MCF 10A (cell line): ENCODE data around the gene FNBP1. TPM values are rescaled to one million over a fixed set of nuclear protein-coding genes. Genes with fewer than 3 reads are reported as not detected.
A peak's percentile ranks its signal among the peaks of the same experiment; 100 is the strongest.

Source experiments
- Bru-seq: library from RNA; stranded (reverse); fragments of 400-500 nt; gene quantifications from one replicate; lab custom pipeline; 2021; lab: Mats Ljungman, UMichigan
- BruChase-seq, 2 experiments: library from RNA; stranded (reverse); fragments of 400-500 nt; gene quantifications; one replicate each; lab custom pipeline; 2021; lab: Mats Ljungman, UMichigan
- BruUV-seq: library from RNA; stranded (reverse); fragments of 400-500 nt; replicated peaks from 2 replicates; lab custom pipeline; 2021; lab: Mats Ljungman, UMichigan
- CTCF ChIA-PET: fragments of 300-600 bp; sonication (Branson Sonifier 250); formaldehyde crosslinking; extraction: SDS; loops from one replicate; lab custom pipeline; 2021; ENCODE audit warnings: antibody characterized with exemption, inconsistent platforms; lab: Yijun Ruan, JAX
- POLR2A ChIA-PET: fragments of 300-600, 350-650 bp; sonication (Branson Sonifier 250); formaldehyde crosslinking; extraction: SDS; loops from one replicate; lab custom pipeline; 2020; ENCODE audit warnings: antibody characterized with exemption, inconsistent platforms; lab: Yijun Ruan, JAX
- DNase-seq: peaks from one replicate; pipeline ENCODE4 v3.0.0-alpha.2; 2018; ENCODE audit not compliant: unreplicated experiment
- H3K27ac Mint-ChIP-seq: one replicate; pipeline ENCODE4 v1.8.0; 2022; ENCODE audit warnings: mild to moderate bottlenecking, low read depth, mixed read lengths; ENCODE audit not compliant: unreplicated experiment
- H3K27me3 Mint-ChIP-seq: one replicate; pipeline ENCODE4 v1.8.0; 2022; ENCODE audit warnings: mixed read lengths; ENCODE audit not compliant: insufficient read depth, unreplicated experiment
- H3K36me3 Mint-ChIP-seq: one replicate; pipeline ENCODE4 v1.8.0; 2022; ENCODE audit warnings: mild to moderate bottlenecking, moderate library complexity, mixed read lengths; ENCODE audit not compliant: insufficient read depth, unreplicated experiment
- H3K4me1 Mint-ChIP-seq: one replicate; pipeline ENCODE4 v1.8.0; 2022; ENCODE audit warnings: mixed read lengths; ENCODE audit not compliant: insufficient read depth, unreplicated experiment
- H3K4me3 Mint-ChIP-seq: one replicate; pipeline ENCODE4 v1.8.0; 2022; ENCODE audit warnings: mild to moderate bottlenecking, moderate library complexity, mixed read lengths; ENCODE audit not compliant: unreplicated experiment
- H3K9me3 Mint-ChIP-seq: one replicate; pipeline ENCODE4 v1.8.0; 2022; ENCODE audit warnings: mixed read lengths; ENCODE audit not compliant: unreplicated experiment
- intact Hi-C: fragments of 100-400 bp; cut with micrococcal nuclease; formaldehyde crosslinking; loops from 2 replicates; pipeline ENCODE4 v1.14.1; 2022
- long read RNA-seq: library from polyadenylated mRNA; stranded (forward); transcript quantifications from one replicate; pipeline ENCODE4 v2.0.0, GENCODE V29; 2022
- total RNA-seq: library from RNA; stranded (reverse); gene quantifications from 2 replicates; pipeline ENCODE4 v1.2.3, GENCODE V29; 2022
- TF ChIP-seq, protein P1 (sequence below): fragments of 200-600 bp; IDR thresholded peaks from one replicate; pipeline ENCODE4 v1.8.0; 2022; ENCODE audit warnings: antibody characterized with exemption, mild to moderate bottlenecking; ENCODE audit not compliant: unreplicated experiment

FNBP1 gene
- total RNA-seq = 24.4 and 26.6 TPM in 2 replicates
- Bru-seq, nascent RNA = percentile 61 among the genes with signal in this experiment
- percentile 76 among the genes with signal in this experiment for BruChase-seq, experiment 1, labeled RNA remaining after a 6-hour chase
- percentile 67 among the genes with signal in this experiment for BruChase-seq, experiment 2, labeled RNA remaining after a 2-hour chase
- long read RNA-seq, full-length matches to known transcripts = 1 of 18 reads
- long read RNA-seq, partial matches to known transcripts = 9 of 18 reads
- long read RNA-seq, other reads (novel, unspliced or antisense) = 8 of 18 reads

DNA sequence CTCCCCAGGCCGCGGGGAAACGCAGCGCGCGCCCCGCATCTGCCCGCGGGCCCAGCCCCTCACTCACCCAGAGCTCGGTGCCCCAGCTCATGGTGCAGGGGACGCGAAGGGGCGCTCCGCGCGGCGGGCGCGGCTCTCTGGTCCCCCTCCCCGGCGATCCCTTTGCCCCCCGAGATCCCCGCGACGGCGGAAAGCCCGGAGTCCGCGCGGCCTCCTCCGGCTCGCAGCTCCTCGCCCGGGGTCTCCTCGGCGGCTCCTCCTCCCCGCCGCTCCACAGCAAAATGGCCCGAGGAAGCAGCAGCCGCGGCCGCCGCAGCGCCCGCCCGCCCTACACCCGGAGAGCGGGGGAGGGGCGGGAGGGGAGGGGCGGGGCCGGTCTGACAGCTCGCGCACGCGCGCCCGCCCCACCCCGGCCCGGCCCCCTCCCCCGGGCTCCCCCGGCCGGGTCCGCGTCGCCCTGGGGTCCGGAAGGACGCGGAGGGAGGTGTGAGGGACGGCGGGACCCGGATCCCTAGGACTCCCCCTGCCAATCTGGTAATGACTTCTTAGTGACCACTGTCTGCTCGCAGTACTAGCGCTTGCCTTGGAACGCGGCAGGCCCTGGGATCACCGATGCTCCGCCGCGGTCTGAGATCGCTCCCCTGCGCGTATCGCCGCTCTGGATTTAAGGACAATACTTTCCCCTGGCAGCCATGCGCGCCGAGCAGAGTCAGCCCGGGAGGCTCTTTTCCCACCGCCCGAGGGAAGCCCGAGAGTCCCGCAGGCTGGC, at the start of gene FNBP1:
TSS of gene FNBP1 (minus strand) at position 305 of the 769 bp plus-strand sequence. CDS start at position 91, 214 bp downstream.
- no TSS peak for BruUV-seq
- CTCF ChIA-PET = interaction anchor here (0.6 kb wide), 1 partner anchor 153 kb away, joined by 3 read pairs; no protein-coding TSS in a partner anchor
- intact Hi-C loops = loop anchor here (1.0 to 5.0 kb wide), 3 partner anchors 76 to 158 kb away; no protein-coding TSS in a partner anchor

DNA sequence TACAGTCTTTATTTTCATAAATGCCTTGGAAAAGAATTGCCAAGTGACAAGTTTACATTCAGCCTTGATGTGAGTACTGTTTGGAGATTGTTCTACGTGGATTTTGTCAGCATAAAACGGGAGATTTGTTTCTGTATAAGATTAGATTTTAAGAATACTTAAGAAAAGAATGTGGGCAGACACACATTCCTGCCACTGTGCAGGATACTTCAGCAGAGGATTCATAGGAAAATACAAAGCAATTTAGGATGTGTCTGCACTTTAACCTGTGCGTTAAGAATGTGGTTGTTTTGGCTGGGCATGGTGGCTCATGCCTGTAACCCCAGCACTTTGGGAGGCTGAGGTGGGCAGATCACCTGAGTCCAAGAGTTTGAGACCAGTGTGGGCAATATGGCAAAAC, 47.9 kb upstream of the FNBP1 start:
- BruUV-seq = no TSS peak
- no peaks in the 10 kb centered on the region for H3K4me1 Mint-ChIP-seq
- intact Hi-C loops = no loop called here

More for the DNA sequence above, at the start of gene FNBP1:
- peak within 1 kb of the TSS; percentile 93 for H3K27ac Mint-ChIP-seq
- H3K4me1 Mint-ChIP-seq = peaks cover 8% of the 10 kb centered on the region
- TF ChIP-seq, protein P1, sequence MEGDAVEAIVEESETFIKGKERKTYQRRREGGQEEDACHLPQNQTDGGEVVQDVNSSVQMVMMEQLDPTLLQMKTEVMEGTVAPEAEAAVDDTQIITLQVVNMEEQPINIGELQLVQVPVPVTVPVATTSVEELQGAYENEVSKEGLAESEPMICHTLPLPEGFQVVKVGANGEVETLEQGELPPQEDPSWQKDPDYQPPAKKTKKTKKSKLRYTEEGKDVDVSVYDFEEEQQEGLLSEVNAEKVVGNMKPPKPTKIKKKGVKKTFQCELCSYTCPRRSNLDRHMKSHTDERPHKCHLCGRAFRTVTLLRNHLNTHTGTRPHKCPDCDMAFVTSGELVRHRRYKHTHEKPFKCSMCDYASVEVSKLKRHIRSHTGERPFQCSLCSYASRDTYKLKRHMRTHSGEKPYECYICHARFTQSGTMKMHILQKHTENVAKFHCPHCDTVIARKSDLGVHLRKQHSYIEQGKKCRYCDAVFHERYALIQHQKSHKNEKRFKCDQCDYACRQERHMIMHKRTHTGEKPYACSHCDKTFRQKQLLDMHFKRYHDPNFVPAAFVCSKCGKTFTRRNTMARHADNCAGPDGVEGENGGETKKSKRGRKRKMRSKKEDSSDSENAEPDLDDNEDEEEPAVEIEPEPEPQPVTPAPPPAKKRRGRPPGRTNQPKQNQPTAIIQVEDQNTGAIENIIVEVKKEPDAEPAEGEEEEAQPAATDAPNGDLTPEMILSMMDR = no peak
- DNase-seq = peak; percentile 63
- POLR2A ChIA-PET = interaction anchor here (0.5 to 4.8 kb wide), 12 partner anchors 9 to 547 kb away, joined by 3 to 53 read pairs (median 4); partner anchors contain the start of genes C9orf78, GPR107 and USP20
- peak within 1 kb of the TSS; percentile 99 for H3K4me3 Mint-ChIP-seq
- H3K9me3 Mint-ChIP-seq = no peaks in the 10 kb centered on the region
- no peaks in the 10 kb centered on the region for H3K27me3 Mint-ChIP-seq
- H3K36me3 Mint-ChIP-seq = no peaks in the 10 kb centered on the region

DNA sequence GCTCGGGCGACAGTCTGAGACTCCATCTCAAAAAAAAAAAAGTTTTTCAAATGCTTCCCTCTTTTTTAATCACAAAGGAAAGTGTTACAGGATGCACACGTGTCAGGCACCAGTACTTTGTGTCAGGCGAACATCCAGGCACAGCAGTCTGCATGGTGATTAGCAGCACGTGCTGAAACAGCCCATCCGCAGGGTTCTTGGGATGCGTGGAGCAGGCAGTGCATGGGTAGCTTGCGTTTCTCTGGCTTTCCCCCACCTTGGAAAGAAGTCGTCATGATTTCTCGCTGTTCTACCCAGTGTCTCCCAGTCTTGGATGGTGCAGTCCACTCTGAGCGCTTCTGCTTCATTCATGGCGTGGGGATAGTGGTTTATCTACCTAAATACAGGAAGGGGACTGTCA, 46.2 kb upstream of the FNBP1 start:
- Mint-ChIP-seq H3K4me1 (no peaks in the 10 kb centered on the region), H3K27me3 (no peaks in the 10 kb centered on the region), H3K9me3 (no peaks in the 10 kb centered on the region), H3K4me3 (no peak overlapping the region), H3K27ac (no peak overlapping the region), H3K36me3 (peaks cover 90% of the 10 kb centered on the region)
- DNase-seq = no peak
- POLR2A ChIA-PET = no interaction called here
- CTCF ChIA-PET = no interaction called here
- intact Hi-C loops = no loop called here
- TF ChIP-seq, protein P1 = no peak
- no TSS peak for BruUV-seq

More for the DNA sequence above, 47.9 kb upstream of the FNBP1 start:
- TF ChIP-seq, protein P1 = no peak
- ChIA-PET CTCF (interaction anchor here (0.5 to 0.6 kb wide), 2 partner anchors 10 to 150 kb away, joined by 3 read pairs; no protein-coding TSS in a partner anchor), POLR2A (no interaction called here)
- no peak overlapping the region for H3K27ac Mint-ChIP-seq
- H3K36me3 Mint-ChIP-seq = peaks cover 90% of the 10 kb centered on the region
- no peaks in the 10 kb centered on the region for H3K9me3 Mint-ChIP-seq
- H3K4me3 Mint-ChIP-seq = no peak overlapping the region
- no peaks in the 10 kb centered on the region for H3K27me3 Mint-ChIP-seq
- no peak for DNase-seq

DNA sequence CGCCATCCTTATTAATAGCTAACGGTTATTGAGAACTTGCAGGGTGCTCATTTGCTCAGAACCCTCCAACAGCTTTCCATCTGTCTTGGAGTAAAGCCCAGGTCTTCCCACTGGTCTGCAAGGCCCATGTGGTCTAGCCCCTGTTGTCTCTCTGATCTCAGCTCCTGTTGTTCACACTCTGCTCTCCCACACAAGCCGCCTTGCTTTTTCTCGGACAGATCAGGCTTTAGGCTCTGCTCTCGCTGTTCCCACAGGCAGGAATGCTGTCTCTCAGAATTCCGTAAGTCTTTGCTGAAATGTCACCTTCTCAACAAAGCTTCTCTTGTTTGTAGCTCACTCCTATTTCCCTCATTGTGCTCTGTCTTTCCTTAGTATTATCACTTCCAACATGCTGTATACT, 45.1 kb upstream of the FNBP1 start:
- no TSS peak for BruUV-seq
- TF ChIP-seq, protein P1 = no peak
- intact Hi-C loops = no loop called here
- Mint-ChIP-seq H3K27me3 (no peaks in the 10 kb centered on the region), H3K27ac (no peak overlapping the region), H3K4me1 (no peaks in the 10 kb centered on the region), H3K9me3 (no peaks in the 10 kb centered on the region), H3K4me3 (no peak overlapping the region), H3K36me3 (peaks cover 87% of the 10 kb centered on the region)
- CTCF ChIA-PET = interaction anchor here (0.6 to 1.2 kb wide), 3 partner anchors 17 to 29 kb away, joined by 3 read pairs; no protein-coding TSS in a partner anchor
- no peak for DNase-seq
- POLR2A ChIA-PET = no interaction called here
